H1 (cell line): ENCODE measurements around the gene ZSCAN5A. TPM values are rescaled to one million over a fixed set of nuclear protein-coding genes. Genes with fewer than 3 reads are reported as not detected.

Experiments used
- CTCF ChIA-PET: fragments of 300-600 bp; sonication (Branson Sonifier 250); formaldehyde crosslinking; loops from one replicate; lab custom pipeline; 2021; ENCODE audit not compliant: partially characterized antibody; lab: Charles Lee
- POLR2A ChIA-PET: fragments of 300-600 bp; sonication (Branson Sonifier 250); formaldehyde crosslinking; loops from one replicate; lab custom pipeline; 2021; ENCODE audit warnings: inconsistent platforms; ENCODE audit not compliant: partially characterized antibody; lab: Charles Lee
- DNase-seq, 2 experiments: peaks; one replicate each; pipeline versions ENCODE4 v3.0.0 to v3.0.0-alpha.2; 2010 to 2022; ENCODE audit warnings: low spot score in 2 of 2, low read depth in 1 of 2, mixed read lengths in 1 of 2
- FAIRE-seq: peaks from 2 replicates; lab custom pipeline; 2011; peaks lifted over from hg19 to GRCh38; lab: Jason Lieb, UNC
- H2AFZ ChIP-seq: 2 replicates; pipeline ENCODE4 v1.8.1; 2012; ENCODE audit warnings: low read length, inconsistent platforms
- H2AK5ac ChIP-seq: 2 replicates; pipeline ENCODE4 v1.6.1; 2013; ENCODE audit warnings: low read depth, low read length
- H2BK120ac ChIP-seq: replicated peaks from 2 replicates; pipeline ENCODE3; 2013; ENCODE audit warnings: low read depth, low read length, inconsistent platforms
- H2BK12ac ChIP-seq: 2 replicates; pipeline ENCODE4 v1.6.1; 2013; ENCODE audit warnings: low read depth, low read length
- H2BK15ac ChIP-seq: 2 replicates; pipeline ENCODE4 v1.6.1; 2013; ENCODE audit warnings: low read length
- H2BK20ac ChIP-seq: 2 replicates; pipeline ENCODE4 v1.6.1; 2013; ENCODE audit warnings: low read length
- H2BK5ac ChIP-seq: 2 replicates; pipeline ENCODE4 v1.6.1; 2013; ENCODE audit warnings: low read depth, low read length
- H3K14ac ChIP-seq: 2 replicates; pipeline ENCODE4 v1.6.1; 2013; ENCODE audit warnings: inconsistent platforms; ENCODE audit not compliant: insufficient read length
- H3K18ac ChIP-seq: 2 replicates; pipeline ENCODE4 v1.6.1; 2013; ENCODE audit warnings: low read length; ENCODE audit errors: extremely low read depth
- H3K23ac ChIP-seq: 2 replicates; pipeline ENCODE4 v1.6.1; 2013; ENCODE audit warnings: inconsistent platforms; ENCODE audit not compliant: insufficient read length
- H3K23me2 ChIP-seq: 2 replicates; pipeline ENCODE4 v1.6.1; 2013; ENCODE audit warnings: low read depth, low read length
- H3K27ac ChIP-seq: 2 replicates; pipeline ENCODE4 v1.6.1; 2011; ENCODE audit warnings: low read depth, low read length, inconsistent platforms
- H3K27me3 ChIP-seq, 4 experiments: replicated peaks in 1 of 4; 1 replicate in 1 of 4; 2 replicates in 3 of 4; pipeline versions ENCODE4 v1.6.1 to v1.8.1; 2011 to 2013; ENCODE audit warnings: low read length in 3 of 4, mild to moderate bottlenecking in 3 of 4, inconsistent platforms in 2 of 4, mixed read lengths in 2 of 4, moderate library complexity in 1 of 4; ENCODE audit not compliant: control insufficient read depth in 3 of 4, insufficient read depth in 3 of 4; ENCODE audit errors: extremely low read depth in 1 of 4
- H3K36me3 ChIP-seq, 4 experiments: 2 replicates each; pipeline versions ENCODE4 v1.6.1 to v1.8.1; 2011 to 2013; ENCODE audit warnings: mild to moderate bottlenecking in 4 of 4, low read length in 3 of 4, moderate library complexity in 2 of 4, control low read depth in 1 of 4, inconsistent platforms in 1 of 4; ENCODE audit not compliant: insufficient read depth in 4 of 4, control insufficient read depth in 2 of 4
- H3K4ac ChIP-seq: replicated peaks from 2 replicates; pipeline ENCODE3; 2013; ENCODE audit warnings: low read length, low read depth, mixed read lengths, inconsistent platforms; ENCODE audit not compliant: insufficient read length
- H3K4me1 ChIP-seq, 4 experiments: replicated peaks in 1 of 4; 1 replicate in 1 of 4; 2 replicates in 3 of 4; pipeline versions ENCODE4 v1.6.1 to v1.8.1; 2011 to 2013; ENCODE audit warnings: low read length in 3 of 4, inconsistent platforms in 2 of 4, mixed read lengths in 1 of 4; ENCODE audit not compliant: insufficient read depth in 4 of 4, control insufficient read depth in 3 of 4
- H3K4me2 ChIP-seq, 2 experiments: 2 replicates each; pipeline versions ENCODE4 v1.6.1 to v1.8.1; 2011 to 2013; ENCODE audit warnings: low read depth in 2 of 2, low read length in 2 of 2, control low read depth in 1 of 2, inconsistent platforms in 1 of 2, mild to moderate bottlenecking in 1 of 2; ENCODE audit not compliant: insufficient read depth in 1 of 2
- H3K4me3 ChIP-seq, 4 experiments: fragments of 200-600, 300-600 bp in 1 of 4; sonication (generic), shearing (Covaris generic), sonication (Bioruptor Twin) in 1 of 4; 2 replicates each; pipeline versions ENCODE4 v1.5.1 to v1.8.1; 2011 to 2016; ENCODE audit warnings: low read length in 4 of 4, low read depth in 3 of 4, control low read depth in 2 of 4, inconsistent platforms in 2 of 4, mild to moderate bottlenecking in 2 of 4, mixed read lengths in 1 of 4, moderate library complexity in 1 of 4; ENCODE audit not compliant: insufficient read depth in 2 of 4; ENCODE audit errors: extremely low read depth in 1 of 4
- H3K56ac ChIP-seq: replicated peaks from 2 replicates; pipeline ENCODE3; 2013; ENCODE audit warnings: low read depth, mild to moderate bottlenecking, mixed read lengths, low read length, inconsistent platforms; ENCODE audit not compliant: insufficient read length
- H3K79me1 ChIP-seq: 2 replicates; pipeline ENCODE4 v1.6.1; 2013; ENCODE audit warnings: low read depth, low read length, control low read depth
- H3K79me2 ChIP-seq, 2 experiments: 2 replicates each; pipeline versions ENCODE4 v1.6.1 to v1.8.1; 2012 to 2013; ENCODE audit warnings: low read length in 2 of 2, mild to moderate bottlenecking in 2 of 2, inconsistent platforms in 1 of 2; ENCODE audit not compliant: insufficient read depth in 2 of 2, control insufficient read depth in 1 of 2
- H3K9ac ChIP-seq, 4 experiments: replicated peaks in 1 of 4; 1 replicate in 1 of 4; 2 replicates in 3 of 4; pipeline versions ENCODE4 v1.6.1 to v1.8.1; 2011 to 2013; ENCODE audit warnings: low read depth in 3 of 4, low read length in 3 of 4, control low read depth in 2 of 4, mild to moderate bottlenecking in 2 of 4, moderate library complexity in 2 of 4, inconsistent platforms in 1 of 4; ENCODE audit errors: extremely low read depth in 1 of 4
- H3K9me3 ChIP-seq, 2 experiments: 2 replicates each; pipeline versions ENCODE4 v1.6.1 to v1.8.1; 2012 to 2013; ENCODE audit warnings: mild to moderate bottlenecking in 2 of 2, moderate library complexity in 2 of 2, control low read depth in 1 of 2, inconsistent platforms in 1 of 2, low read depth in 1 of 2, low read length in 1 of 2, mixed read lengths in 1 of 2; ENCODE audit not compliant: insufficient read depth in 2 of 2
- H4K20me1 ChIP-seq, 2 experiments: replicated peaks in 1 of 2; 2 replicates each; pipeline versions ENCODE3 to v1.8.1; 2011 to 2013; ENCODE audit warnings: inconsistent platforms in 2 of 2, low read length in 2 of 2, mild to moderate bottlenecking in 1 of 2; ENCODE audit not compliant: insufficient read depth in 2 of 2, control insufficient read depth in 1 of 2
- H4K5ac ChIP-seq: 2 replicates; pipeline ENCODE4 v1.6.1; 2013; ENCODE audit warnings: low read length, low read depth, mixed read lengths, inconsistent platforms; ENCODE audit not compliant: insufficient read length
- H4K8ac ChIP-seq: 2 replicates; pipeline ENCODE4 v1.8.0; 2013; ENCODE audit warnings: mild to moderate bottlenecking, moderate library complexity, low read length, inconsistent platforms; ENCODE audit not compliant: insufficient read depth; ENCODE audit errors: extremely low read depth
- H4K91ac ChIP-seq: replicated peaks from 2 replicates; pipeline ENCODE3; 2013; ENCODE audit warnings: low read length, mixed read lengths, inconsistent platforms; ENCODE audit not compliant: insufficient read length
- ASH2L ChIP-seq: fragments of 200-600, 300-600 bp; sonication (generic); IDR thresholded peaks from one replicate; pipeline ENCODE4 v1.7.1; 2017; ENCODE audit warnings: low read length
- CBX5 ChIP-seq: fragments of 300-800, 300-1000 bp; sonication (generic); IDR thresholded peaks from 2 replicates; pipeline ENCODE4 v1.7.1; 2016; ENCODE audit warnings: antibody characterized with exemption, low read length, low read depth
- CTBP2 ChIP-seq: IDR thresholded peaks from 2 replicates; pipeline ENCODE4 v1.7.0; 2011; ENCODE audit warnings: borderline replicate concordance, mild to moderate bottlenecking, moderate library complexity, mixed read lengths, low read length; ENCODE audit not compliant: insufficient read depth, insufficient read length
- EP300 ChIP-seq, 2 experiments: IDR thresholded peaks; 1 replicate in 1 of 2; 2 replicates in 1 of 2; pipeline ENCODE4 v1.6.1; 2011 to 2012; ENCODE audit warnings: low read depth in 2 of 2, low read length in 2 of 2, mild to moderate bottlenecking in 2 of 2, borderline replicate concordance in 1 of 2, inconsistent platforms in 1 of 2, moderate library complexity in 1 of 2
- GTF2F1 ChIP-seq: IDR thresholded peaks from 2 replicates; pipeline ENCODE4 v1.6.1; 2012; ENCODE audit warnings: low read depth, low read length, improper control_type of control experiment, borderline replicate concordance
- JUND ChIP-seq: IDR thresholded peaks from 2 replicates; pipeline ENCODE4 v1.6.1; 2011; ENCODE audit warnings: mild to moderate bottlenecking, improper control_type of control experiment, low read length
- KDM1A ChIP-seq: fragments of 200-600, 300-600 bp; sonication (generic); IDR thresholded peaks from 2 replicates; pipeline ENCODE4 v1.7.1; 2016; ENCODE audit warnings: mild to moderate bottlenecking, low read length, borderline replicate concordance
- RBBP5 ChIP-seq: IDR thresholded peaks from 2 replicates; pipeline ENCODE4 v1.7.1; 2012; ENCODE audit warnings: low read depth, mild to moderate bottlenecking, inconsistent platforms, low read length, moderate library complexity, borderline replicate concordance
- SP2 ChIP-seq: IDR thresholded peaks from 2 replicates; pipeline ENCODE4 v1.6.1; 2012; ENCODE audit warnings: mild to moderate bottlenecking, low read length, inconsistent platforms
- TAF1 ChIP-seq: IDR thresholded peaks from 2 replicates; pipeline ENCODE4 v1.6.1; 2011; ENCODE audit warnings: mild to moderate bottlenecking, low read depth, low read length
- WGBS, 2 experiments: shearing (Covaris generic) in 1 of 2; methylation state at CpG; one replicate each; pipeline versions ENCODE4 v1.1.6 to v1.1.7; 2013 to 2015; ENCODE audit warnings: low lambda C conversion rate in 2 of 2, mixed read lengths in 2 of 2, inconsistent platforms in 1 of 2, low coverage in 1 of 2, missing lambda C conversion rate in 1 of 2; ENCODE audit not compliant: insufficient replicate concordance in 2 of 2, insufficient coverage in 1 of 2, insufficient read length in 1 of 2; ENCODE audit errors: extremely low coverage in 1 of 2, missing lambda C conversion rate in 1 of 2; 5-methylcytosine and 5-hydroxymethylcytosine counted together
- polyA plus RNA-seq, 7 experiments: library from polyadenylated mRNA; depleted of rRNA in 3 of 7; stranded (reverse) in 5 of 7; unstranded in 2 of 7; fragments of >200 nt in 5 of 7; fragments of 200-250 nt in 2 of 7; gene quantifications; 1 replicate in 5 of 7; 2 replicates in 1 of 7; 4 replicates in 1 of 7; pipeline versions ENCODE4 v1.2.1 to v1.2.3, GENCODE V29; 2011 to 2013; ENCODE audit warnings: missing spikeins in 2 of 7, mixed read lengths in 2 of 7
- total RNA-seq: library from RNA; stranded (reverse); fragmentation: NEBNext Ultra II Directional; extraction: Animal tissue kit (Norgen Biotek cat#: 25700); gene quantifications from 2 replicates; pipeline ENCODE4 v1.2.1, GENCODE V29; 2021
- TF ChIP-seq, protein P1 (sequence below), 3 experiments: IDR thresholded peaks; 1 replicate in 2 of 3; 2 replicates in 1 of 3; pipeline versions ENCODE4 v1.5.1 to v1.6.1; 2011; ENCODE audit warnings: low read length in 3 of 3, mild to moderate bottlenecking in 3 of 3, inconsistent platforms in 2 of 3, low read depth in 1 of 3, moderate library complexity in 1 of 3; ENCODE audit not compliant: insufficient read depth in 1 of 3; ENCODE audit errors: control extremely low read depth in 1 of 3

ZSCAN5A gene
- total and polyA plus RNA-seq, 2 of the 8 experiments (the other 6 are each of a cell fraction or from before 2014, with no cell fraction given): 8.6 to 11.0 TPM

DNA sequence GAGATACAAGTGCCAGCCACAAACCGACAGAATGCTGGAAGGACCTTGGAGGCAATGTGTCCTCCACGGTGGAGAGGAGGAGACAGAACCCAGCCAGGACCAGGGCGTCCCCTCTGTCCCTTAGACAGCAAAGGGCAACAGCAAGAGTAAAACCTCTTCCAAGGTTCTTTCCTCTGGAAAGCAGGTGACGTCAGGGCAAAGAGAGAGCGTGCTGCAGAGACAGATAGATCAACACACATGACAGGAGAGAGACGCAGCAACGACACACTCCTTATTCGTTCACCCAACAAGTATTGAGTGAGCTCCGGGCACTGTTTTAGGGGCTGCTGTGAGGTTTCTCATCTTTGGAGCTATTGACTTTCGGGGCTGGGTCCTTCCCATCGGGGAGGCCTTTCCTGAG lies 140.1 kb downstream of the ZSCAN5A start:
- WGBS, 2 experiments: 86% methylated on average over 11 of the region's 11 CpGs; no CpG with 5 or more reads in 1 of the 2 experiments
- no peaks in the 10 kb centered on the region for H3K36me3 ChIP-seq
- H3K23me2 ChIP-seq: no peaks in the 10 kb centered on the region
- DNase-seq: no peak
- no peak overlapping the region for H3K14ac ChIP-seq
- H4K20me1 ChIP-seq: no peaks in the 10 kb centered on the region
- no peak overlapping the region for H3K23ac ChIP-seq
- H3K4me2 ChIP-seq: no peak overlapping the region
- no peak overlapping the region for H2AK5ac ChIP-seq
- H3K4ac ChIP-seq: no peak overlapping the region
- no peaks in the 10 kb centered on the region for H3K79me2 ChIP-seq
- no peak overlapping the region for H3K18ac ChIP-seq
- H2BK12ac ChIP-seq: no peak overlapping the region
- H3K4me3 ChIP-seq: no peak overlapping the region
- H3K56ac ChIP-seq: no peak overlapping the region
- no peak overlapping the region for H2BK5ac ChIP-seq
- H2BK120ac ChIP-seq: no peak overlapping the region
- H2BK15ac ChIP-seq: no peak overlapping the region
- H4K8ac ChIP-seq: no peak overlapping the region
- H4K5ac ChIP-seq: no peak overlapping the region
- H3K27me3 ChIP-seq: no peaks in the 10 kb centered on the region
- FAIRE-seq: no peak
- no peak overlapping the region for H3K27ac ChIP-seq
- ChIA-PET CTCF (interaction anchor here (1.1 to 13.8 kb wide), 10 partner anchors 10 to 108 kb away, joined by 3 to 137 read pairs (median 6); no protein-coding TSS in a partner anchor), POLR2A (interaction anchor here (0.6 kb wide), 1 partner anchor 372 kb away, joined by 3 read pairs; no protein-coding TSS in a partner anchor)
- no peaks in the 10 kb centered on the region for H3K79me1 ChIP-seq
- peaks cover 0 to 3% (median 0%) of the 10 kb centered on the region in 4 experiments; a peak in 1 of 7 replicates for H3K4me1 ChIP-seq
- H2BK20ac ChIP-seq: no peak overlapping the region
- no peaks in the 10 kb centered on the region for H3K9me3 ChIP-seq
- no peak overlapping the region for H4K91ac ChIP-seq
- no peak overlapping the region for H3K9ac ChIP-seq
- H2AFZ ChIP-seq: 0 out of 2 replicates have a peak overlapping the region, but pooled peaks have one; percentile 7
- no peak for TF ChIP-seq KDM1A
- TF ChIP-seq GTF2F1: no peak
- TF ChIP-seq CTBP2: no peak
- no peak for TF ChIP-seq RBBP5
- TF ChIP-seq SP2: no peak
- TF ChIP-seq EP300 (IDR thresholded peaks at IDR 0.05; ENCODE audit: borderline replicate concordance in 1 of 2, low read depth in 2 of 2, low read length in 2 of 2): no peak
- no peak for TF ChIP-seq ASH2L
- TF ChIP-seq TAF1: no peak
- TF ChIP-seq, protein P1, sequence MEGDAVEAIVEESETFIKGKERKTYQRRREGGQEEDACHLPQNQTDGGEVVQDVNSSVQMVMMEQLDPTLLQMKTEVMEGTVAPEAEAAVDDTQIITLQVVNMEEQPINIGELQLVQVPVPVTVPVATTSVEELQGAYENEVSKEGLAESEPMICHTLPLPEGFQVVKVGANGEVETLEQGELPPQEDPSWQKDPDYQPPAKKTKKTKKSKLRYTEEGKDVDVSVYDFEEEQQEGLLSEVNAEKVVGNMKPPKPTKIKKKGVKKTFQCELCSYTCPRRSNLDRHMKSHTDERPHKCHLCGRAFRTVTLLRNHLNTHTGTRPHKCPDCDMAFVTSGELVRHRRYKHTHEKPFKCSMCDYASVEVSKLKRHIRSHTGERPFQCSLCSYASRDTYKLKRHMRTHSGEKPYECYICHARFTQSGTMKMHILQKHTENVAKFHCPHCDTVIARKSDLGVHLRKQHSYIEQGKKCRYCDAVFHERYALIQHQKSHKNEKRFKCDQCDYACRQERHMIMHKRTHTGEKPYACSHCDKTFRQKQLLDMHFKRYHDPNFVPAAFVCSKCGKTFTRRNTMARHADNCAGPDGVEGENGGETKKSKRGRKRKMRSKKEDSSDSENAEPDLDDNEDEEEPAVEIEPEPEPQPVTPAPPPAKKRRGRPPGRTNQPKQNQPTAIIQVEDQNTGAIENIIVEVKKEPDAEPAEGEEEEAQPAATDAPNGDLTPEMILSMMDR (IDR thresholded peaks at IDR 0.05; ENCODE audit: control extremely low read depth in 1 of 3, insufficient read depth in 1 of 3, low read depth in 1 of 3, low read length in 3 of 3): no peak
- TF ChIP-seq JUND: no peak
- no peak for TF ChIP-seq CBX5
